CD1c-positive myeloid dendritic cell (primary cell): Measurements from ENCODE around the gene PPWD1.
"Not testable (repeated sequence)": the region's sequence is repeated elsewhere in the genome, so short reads cannot be mapped to it uniquely, and the experiment has no call there.

Source experiments
- DNase-seq: peaks from one replicate; pipeline ENCODE4 v3.0.0-alpha.2; 2016; ENCODE audit errors: extremely low spot score

Gene PPWD1

DNA sequence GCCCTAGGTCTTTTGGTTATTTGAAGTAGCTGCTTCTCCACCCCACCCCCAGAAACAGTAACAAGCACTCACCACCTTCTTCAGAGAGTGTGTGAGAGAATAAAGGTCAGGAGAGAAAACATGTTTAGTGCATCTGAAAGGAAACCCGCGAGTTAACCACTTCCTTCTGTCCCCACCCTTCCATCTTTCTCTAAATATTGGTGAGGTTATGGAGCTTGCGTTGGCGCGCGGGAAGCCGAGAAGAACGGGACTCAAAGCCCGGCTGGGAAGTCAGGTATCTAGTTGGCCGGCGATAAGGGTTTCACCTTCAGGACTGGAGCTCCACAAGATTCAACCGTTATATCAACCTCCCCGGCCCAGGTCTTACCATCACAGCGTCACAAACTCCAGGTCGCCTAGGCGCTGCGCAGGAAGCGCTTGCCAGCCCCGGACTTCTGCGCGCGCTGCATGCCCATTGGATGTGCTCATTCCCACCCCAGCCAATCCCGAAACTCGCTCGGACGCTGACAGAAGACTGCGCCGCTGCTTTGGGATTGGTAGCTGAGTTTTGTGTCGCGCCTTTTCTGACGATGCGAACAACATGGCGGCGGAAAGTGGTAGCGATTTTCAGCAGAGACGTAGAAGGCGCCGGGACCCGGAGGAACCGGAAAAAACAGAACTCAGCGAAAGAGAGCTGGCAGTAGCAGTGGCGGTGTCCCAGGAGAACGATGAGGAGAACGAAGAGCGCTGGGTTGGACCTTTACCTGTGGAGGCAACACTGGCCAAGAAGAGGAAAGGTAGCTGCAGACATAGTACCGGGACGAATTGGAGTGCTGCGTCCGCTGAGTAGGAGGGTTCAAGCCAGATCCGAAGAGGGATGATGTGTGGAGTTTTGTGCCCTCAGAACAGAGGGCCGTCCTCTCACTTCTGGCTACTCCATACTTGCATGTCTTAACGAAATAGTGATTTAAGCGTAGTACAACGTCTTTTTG is at the start of gene PPWD1, which contains the start of gene CENPK:
TSS of gene PPWD1 (plus strand) at position 566 of the 971 bp plus-strand sequence. CDS start at position 581, 15 bp downstream.
TSS of gene CENPK (minus strand) at position 438 of the 971 bp plus-strand sequence. CDS start 8,261 bp downstream, outside the sequence.
- peak; percentile 98 for DNase-seq

DNA sequence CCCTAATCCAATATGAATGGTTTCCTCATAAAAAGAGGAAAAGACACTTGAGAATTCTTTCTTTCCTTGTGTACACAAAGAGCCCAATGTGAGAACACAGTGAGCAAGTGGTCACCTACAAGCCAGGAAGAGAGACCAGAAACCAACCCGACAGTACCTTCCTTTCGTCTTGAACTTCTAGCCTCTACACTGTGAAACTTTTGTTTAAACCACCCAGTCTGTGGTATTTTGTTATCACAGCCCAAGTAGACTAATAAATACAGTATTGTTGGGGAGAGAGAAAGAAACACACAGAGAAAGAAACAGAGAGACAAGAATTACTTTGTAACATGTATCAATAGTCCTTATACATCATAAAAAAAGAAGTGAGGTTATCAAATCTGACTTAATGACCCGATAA is 37.4 kb upstream of the PPWD1 start:
- no peak for DNase-seq

DNA sequence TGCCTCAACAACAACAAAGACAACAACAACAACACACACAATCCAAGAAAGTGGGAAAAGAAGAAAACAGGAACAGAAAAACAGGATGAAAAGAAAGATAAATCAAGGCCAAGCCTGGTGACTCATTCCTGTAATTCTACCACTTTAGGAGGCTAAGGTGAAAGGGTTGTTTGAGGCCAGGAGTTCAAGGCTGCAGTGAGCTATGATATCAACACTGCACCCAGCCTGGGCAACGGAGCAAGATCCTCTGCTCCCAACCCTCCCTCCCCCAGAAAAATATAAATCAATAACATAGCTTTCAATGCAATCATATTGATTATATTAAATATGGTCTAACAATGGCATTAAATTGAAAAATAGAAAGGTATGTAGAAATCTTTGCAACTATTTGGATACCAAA is 32.2 kb upstream of the PPWD1 start:
- no peak for DNase-seq

GRCh38 chr5:65535529-65535987 is 27.5 kb upstream of the PPWD1 start:
- DNase-seq, result no peak

GRCh38 chr5:65539827-65540226 is 23.3 kb upstream of the PPWD1 start:
- DNase-seq, result no peak

GRCh38 chr5:65544473-65544872 is 18.6 kb upstream of the PPWD1 start:
- DNase-seq, result no peak

- no peak for DNase-seq
Observed at GRCh38 chr5:65546141-65546540, 17.0 kb upstream of the PPWD1 start.

DNA sequence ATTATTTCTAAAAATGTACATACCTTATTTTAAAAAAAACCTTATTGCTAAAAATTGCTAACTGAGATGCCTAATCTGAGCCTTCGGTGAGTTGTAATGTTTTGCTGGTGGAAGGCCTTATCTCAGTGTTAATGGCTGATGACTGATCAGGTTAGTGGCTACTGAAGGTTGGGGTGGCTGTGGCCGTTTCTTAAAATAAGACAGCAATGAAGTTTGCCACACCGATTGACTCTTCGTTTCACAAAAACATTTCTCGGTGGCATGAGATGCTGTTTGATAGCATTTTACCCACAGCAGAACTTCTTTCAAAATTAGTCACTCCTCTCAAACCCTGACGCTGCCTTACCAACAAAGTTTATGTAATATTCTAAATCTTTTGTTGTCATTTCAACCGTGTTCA is 14.8 kb upstream of the PPWD1 start:
- no peak for DNase-seq

GRCh38 chr5:65553941-65554340 is 9.2 kb upstream of the PPWD1 start:
- no peak for DNase-seq

GRCh38 chr5:65555287-65555686 is 7.8 kb upstream of the PPWD1 start:
- no peak for DNase-seq

DNA sequence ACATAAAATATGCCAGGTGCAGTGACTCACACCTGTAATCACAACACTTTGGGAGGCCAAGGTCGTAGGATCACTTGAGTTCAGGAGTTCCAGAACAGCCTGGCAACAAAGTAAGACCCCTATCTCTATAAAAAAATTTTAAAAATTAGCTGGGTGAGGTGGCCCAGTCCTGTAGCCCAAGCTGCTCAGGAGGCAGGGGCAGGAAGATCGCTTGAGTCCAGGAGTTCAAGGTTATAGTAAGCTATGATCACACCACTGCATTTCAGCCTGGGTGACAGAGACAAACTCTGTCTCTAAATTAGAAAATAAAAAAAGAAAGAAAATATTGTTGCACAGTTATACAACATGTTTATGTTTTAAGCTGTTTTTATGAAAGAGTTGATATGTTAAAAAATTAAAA is 6.9 kb upstream of the PPWD1 start:
- DNase-seq, result no peak

GRCh38 chr5:65556718-65557117 is 6.4 kb upstream of the PPWD1 start:
- no peak for DNase-seq

DNA sequence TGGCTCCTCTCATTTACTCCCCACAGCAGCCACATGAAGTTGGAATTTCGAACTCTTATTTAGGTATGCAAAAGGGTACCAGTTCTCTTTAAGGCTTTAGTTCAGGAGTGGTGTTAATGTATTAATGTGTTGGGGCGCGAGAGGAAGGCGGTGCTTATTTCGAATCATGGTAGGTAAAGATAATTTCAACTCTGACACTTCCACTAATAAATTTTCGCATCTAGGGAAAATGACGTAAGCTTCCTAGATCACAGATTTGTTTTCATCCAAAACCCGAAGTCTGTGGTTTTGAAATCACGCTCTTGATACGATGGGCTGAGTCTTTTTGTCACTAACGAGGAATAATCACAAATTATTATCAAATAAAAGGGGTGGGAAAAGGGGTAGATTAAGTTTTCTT is 681 bp downstream of the PPWD1 start:
- peak; percentile 15 for DNase-seq

DNA sequence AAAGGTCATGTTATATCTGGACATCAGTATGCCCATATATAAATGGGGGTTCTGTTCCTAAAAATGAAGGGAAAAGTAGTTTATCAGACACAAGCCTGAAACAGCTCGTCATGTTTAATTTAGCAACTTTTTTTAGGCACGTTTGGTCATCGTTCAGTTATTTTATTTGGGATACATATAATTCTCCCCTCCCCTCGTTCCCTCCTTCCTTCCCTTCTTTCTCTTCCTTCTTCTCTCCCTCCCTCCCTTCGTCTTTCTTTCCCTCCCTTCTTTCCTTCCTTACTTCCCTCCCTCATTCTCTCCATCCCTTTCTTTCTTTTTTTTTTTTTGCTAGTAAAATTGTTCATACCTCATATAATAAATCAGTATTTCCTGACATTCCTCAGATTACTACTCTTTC is 3.4 kb downstream of the PPWD1 start:
- no peak for DNase-seq

- no peak for DNase-seq
Observed at GRCh38 chr5:65570598-65571226, 7.6 kb downstream of the PPWD1 start.

- DNase-seq, result no peak
Observed at GRCh38 chr5:65577141-65577540, 14.0 kb downstream of the PPWD1 start.

DNA sequence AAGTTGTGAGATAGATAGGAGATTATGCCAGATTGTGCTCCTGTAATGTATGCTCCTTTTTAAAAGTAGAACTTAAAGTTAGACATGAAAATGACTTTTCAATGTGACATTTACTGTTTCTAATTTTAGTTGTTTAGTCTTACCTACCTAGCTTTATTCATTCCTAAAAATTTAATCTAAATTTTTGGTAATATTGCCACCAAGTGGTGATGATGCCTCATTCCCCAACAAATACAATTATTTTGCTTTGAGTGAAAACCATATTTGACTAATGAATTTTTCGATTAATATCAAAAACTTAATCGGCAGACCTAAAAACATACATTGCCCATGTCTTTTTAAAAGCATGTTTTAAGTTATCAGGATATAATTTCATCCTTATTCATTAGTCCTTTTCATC is 25.6 kb downstream of the PPWD1 start:
- DNase-seq, result no peak

DNA sequence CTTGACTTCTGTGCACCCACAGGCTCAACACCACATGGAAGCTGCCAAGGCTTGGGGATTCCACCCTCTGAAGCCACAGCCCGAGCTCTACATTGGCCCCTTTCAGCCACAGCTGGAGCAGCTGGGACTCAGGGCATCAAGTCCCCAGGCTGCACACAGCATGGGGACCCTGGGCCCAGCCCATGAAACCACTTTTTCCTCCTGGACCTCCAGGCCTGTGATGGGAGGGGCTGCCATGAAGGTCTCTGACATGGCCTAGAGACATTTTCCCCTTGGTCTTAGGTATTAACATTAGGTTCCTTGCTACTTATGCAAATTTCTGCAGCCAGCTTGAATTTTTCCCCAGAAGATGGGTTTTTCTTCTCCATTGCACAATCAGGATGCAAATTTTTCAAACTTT is 38.7 kb downstream of the PPWD1 start:
- not testable (repeated sequence) for DNase-seq

GRCh38 chr5:65611524-65611923 is 48.4 kb downstream of the PPWD1 start:
- no peak for DNase-seq

DNA sequence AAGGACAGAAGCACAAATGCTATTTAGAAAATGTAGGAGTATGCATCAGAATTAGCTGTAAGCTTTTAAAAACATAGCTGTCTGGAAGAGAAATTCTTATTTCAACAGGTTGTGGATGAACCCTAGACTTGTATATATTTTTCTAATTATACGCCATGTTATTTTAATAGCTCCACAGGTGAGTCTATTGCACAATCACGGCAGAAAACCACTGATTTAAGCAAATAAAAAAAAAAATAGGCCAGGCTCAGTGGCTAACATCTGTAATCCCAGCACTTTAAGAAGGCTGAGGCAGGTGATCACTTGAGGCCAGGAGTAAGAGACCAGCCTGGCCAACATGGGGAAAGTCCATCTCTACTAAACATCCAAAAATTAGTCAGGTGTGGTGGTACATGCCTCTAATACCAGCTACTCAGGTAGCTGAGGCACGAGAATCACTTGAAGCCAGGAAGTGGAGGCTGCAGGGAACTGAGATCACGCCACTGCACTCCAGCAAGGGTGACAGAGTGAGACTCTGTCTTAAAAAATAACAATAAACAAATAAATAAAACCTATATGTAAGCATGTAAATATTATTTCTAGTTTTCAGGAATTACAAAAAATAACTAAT is 49.3 kb downstream of the PPWD1 start:
- DNase-seq, result no peak

DNA sequence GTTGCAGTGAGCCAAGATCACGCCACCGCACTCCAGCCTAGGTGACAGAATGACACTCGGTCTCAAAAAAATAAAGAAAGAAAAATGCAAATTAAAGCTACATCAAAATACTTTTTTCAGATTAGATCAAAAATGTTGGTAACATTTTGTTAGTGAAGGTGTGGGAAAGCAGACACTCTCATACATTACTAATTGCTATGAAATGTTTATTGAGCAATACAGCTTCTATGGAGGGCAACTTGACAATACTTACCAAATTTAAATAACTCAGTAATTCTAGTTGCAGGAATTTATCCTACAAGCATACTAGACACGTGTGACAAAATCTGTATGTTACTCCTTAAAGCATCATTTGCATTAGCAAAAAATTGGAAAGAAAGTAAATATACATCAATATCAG is 56.9 kb downstream of the PPWD1 start:
- DNase-seq, result no peak

GRCh38 chr5:65621961-65622360 is 58.9 kb downstream of the PPWD1 start:
- not testable (repeated sequence) for DNase-seq
